ENCODE data around the gene NADK2.
"Not testable (repeated sequence)": the region's sequence is repeated elsewhere in the genome, so short reads cannot be mapped to it uniquely, and the experiment has no call there.

Gene NADK2

DNA sequence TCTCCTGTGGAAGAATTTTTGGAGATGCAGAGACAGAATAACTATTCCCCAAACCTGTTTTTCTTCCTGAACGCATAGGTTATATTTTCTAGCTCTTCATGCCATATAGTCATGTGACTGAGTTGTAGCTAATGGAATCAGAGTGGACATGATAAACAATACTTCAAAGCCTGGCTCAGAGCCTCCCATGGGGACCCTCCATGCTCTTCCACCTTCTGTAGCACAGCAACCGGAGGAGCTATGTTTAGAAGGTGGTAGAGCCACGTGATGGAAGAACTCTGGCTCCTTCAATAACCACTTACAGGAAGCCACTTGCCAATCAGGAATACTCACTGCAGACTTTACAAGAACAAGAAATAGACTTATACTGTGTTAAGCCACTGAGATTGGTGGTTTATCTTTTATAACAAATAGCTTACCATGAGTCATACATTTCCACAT is 39.2 kb downstream of the NADK2 start:
- DNase-seq, result no peak

DNA sequence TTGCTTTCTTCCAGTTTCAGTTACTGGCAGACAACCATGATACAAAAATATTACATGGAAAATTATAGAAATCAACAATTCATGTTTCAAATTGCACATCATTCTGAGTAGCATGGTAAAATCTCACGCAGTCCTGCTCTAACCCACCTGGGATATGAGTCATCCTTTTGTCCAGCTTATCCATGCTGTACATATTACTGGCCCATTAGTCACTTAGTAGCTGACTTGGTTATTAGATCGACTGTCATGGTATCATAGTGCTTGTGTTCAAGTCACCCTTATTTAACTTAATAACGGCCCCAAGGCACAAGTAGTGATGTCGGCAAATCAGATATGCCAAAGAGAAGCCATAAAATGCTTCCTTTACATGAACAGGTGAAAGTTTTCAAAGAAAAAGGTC is 41.2 kb downstream of the NADK2 start:
- DNase-seq, result no peak

DNA sequence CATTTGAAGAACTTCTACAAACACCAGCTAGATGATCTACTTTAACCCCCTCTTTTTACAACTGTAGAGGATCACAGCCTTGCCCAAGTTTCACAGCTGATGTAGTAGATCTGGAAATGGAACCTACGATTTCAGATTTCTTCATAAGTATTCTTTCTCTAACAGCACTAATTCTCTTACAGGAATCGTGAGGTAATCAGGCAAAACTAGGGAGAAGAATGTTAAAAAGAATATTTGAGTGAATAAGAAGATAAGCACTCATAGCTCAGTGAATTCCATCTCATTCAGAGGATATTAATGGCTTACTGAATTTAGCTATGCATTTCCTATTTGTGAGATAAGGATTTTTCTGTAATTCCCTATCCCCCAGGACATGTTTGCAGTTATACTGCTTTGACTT is 42.1 kb downstream of the NADK2 start:
- DNase-seq, result no peak

DNA sequence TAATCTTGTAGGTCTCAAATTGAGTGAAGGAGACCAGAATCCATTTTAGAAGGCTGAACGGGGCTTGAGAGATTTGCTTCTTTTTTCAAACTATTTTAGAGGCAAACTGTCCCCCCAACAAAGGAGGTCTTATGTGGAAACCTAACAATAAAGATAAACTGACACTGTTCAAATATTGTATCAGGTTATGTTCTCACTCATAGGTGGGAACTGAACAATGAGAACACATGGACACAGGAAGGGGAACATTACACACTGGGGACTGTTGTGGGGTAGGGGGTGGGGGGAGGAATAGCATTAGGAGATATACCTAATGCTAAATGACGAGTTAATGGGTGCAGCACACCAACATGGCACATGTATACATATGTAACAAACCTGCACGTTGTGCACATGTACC is 42.9 kb downstream of the NADK2 start:
- DNase-seq, result not testable (repeated sequence)

GRCh38 chr5:36198281-36198680 is 43.4 kb downstream of the NADK2 start:
- no peak for DNase-seq

DNA sequence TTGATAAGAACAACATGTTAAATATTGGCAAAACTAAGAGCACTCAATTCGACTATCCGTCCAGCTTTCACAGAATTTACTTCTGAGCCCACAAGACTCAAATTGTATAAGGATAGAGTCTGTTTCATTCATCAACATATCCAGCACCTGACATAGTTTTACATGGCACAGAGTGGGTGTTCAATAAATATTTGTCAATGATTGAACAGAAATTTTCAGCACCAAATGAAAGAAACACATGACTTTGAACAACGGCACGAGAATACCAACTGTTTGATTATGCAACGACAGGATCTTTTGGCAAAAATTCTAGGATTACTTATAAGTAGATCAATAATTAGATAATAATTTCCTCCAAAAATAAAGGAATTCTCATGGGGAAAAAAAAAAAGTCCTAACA is 48.0 kb downstream of the NADK2 start:
- DNase-seq, result no peak

DNA sequence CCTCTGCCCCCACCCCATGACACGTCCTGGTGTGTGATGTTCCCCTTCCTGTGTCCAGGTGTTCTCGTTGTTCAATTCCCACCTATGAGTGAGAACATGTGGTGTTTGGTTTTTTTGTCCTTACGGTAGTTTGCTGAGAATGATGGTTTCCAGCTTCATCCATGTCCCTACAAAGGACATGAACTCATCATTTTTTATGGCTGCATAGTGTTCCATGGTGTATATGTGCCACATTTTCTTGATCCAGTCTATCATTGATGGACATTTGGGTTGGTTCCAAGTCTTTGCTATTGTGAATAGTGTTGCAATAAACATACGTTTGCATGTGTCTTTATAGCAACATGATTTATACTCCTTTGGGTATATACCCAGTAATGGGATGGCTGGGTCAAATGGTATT is 57.3 kb downstream of the NADK2 start:
- not testable (repeated sequence) for DNase-seq

DNA sequence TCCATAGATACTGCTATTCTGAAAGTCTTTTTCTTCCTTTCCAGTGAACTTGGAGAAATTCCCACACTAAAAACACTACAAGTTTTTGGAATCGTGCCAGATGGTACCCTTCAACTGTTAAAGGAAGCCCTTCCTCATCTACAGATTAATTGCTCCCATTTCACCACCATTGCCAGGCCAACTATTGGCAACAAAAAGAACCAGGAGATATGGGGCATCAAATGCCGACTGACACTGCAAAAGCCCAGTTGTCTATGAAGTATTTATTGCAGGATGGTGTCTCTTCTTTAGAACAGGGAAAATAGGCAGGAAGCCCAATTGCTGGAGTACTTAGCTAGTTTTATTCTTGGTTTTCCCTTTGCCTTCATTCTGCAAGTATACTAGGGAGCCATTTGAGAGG is 60.0 kb downstream of the NADK2 start:
- DNase-seq, result no peak

- no peak for DNase-seq
Observed at GRCh38 chr5:36180556-36181350, 61.0 kb downstream of the NADK2 start.

DNA sequence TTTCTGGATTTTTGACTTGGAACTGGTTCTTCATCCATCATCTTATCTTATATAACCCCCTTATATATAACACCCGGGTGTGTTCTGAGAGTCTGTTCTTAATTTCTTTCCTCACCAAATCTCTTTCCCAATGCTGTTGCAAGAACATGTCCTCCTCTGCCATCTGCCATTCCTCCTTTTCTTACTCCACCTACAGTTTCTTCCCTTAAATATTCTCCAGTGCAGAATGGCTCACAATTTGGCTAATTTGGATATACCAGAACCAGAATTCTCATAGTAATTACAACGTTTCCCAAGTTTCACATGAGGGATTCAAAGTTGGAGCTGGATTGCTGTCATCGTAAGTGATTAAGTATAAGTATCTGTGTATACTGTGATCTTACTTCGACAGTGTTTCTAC is 61.8 kb downstream of the NADK2 start:
- DNase-seq, result no peak

DNA sequence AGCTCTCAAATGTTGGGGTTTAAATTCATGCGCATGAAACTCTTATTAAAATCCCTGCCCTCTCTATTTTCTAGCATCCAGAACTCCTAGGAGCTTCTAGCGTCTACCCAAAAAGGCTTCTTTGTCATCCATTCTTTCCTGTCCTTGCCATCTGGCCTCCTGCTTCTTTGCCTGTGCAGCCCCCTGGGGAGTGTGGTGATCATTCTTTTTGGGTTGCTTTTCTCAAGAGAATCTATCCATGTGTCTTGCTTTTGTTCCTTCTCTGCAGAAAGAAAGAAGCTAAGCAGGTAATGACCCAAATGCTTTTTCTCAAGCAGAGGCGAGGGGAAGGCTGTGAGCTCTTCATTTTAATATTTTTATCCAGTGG is 63.2 kb downstream of the NADK2 start:
- no peak for DNase-seq

- DNase-seq, result no peak
Observed at GRCh38 chr5:36177715-36178523, 63.8 kb downstream of the NADK2 start.

DNA sequence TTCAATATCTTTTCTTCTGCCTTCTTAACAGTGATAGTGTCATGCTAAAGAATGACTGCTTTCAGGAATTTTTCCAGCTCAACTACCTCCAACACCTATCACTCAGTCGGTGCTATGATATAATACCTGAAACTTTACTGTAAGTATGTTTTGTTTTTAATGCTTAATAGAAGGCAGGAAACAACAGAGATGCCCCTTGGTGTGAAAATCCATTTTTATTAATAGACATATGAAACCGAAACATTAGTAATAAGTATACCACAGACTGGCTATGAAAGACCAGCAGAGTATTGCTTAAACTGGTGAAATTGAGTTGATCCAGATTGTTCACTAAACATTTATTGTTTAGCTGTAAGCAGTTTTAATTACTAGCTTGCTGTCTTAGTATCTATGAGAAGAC is 64.6 kb downstream of the NADK2 start:
- no peak for DNase-seq

DNA sequence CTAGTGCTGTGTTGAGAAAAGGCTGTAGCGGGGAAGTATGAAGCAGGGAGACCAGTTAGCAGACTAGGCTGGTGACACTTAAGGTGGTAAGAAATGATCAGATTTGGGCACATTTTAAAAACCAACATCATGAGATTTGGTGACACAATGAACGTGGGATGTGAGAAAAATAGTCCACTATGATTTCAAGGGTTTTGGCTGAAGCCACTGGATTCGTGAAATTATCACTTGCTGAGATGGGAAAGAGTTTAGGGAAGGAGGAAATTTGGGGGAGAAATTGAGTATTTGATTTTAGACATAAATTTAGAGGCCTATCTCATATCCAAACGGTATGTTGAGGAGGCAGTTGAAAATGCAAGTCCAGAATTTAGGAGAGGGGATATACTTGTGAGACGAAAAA is 66.7 kb downstream of the NADK2 start:
- no peak for DNase-seq

GRCh38 chr5:36174119-36174518 is 67.6 kb downstream of the NADK2 start:
- DNase-seq, result no peak

DNA sequence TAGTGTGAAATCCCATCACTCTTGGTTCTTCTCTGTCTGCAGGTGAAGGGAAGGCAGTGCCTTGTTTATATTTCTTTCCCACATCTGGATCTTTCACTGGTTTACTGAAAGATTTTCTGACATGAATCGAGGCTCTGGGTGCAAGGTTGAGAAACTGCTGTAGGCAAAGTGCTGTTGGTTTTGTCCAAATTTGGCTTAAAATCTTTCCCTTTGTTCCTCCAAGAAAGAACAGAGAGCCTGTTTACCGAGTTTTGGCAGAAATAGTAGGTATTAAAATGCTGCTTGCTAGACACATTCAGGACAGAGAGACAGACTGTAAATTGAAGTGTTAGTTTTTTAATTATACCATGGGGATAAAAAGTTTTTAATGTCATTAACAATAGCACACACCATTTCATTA is 68.3 kb downstream of the NADK2 start:
- no peak for DNase-seq

GRCh38 chr5:36172599-36172998 is 69.1 kb downstream of the NADK2 start:
- DNase-seq, result no peak

DNA sequence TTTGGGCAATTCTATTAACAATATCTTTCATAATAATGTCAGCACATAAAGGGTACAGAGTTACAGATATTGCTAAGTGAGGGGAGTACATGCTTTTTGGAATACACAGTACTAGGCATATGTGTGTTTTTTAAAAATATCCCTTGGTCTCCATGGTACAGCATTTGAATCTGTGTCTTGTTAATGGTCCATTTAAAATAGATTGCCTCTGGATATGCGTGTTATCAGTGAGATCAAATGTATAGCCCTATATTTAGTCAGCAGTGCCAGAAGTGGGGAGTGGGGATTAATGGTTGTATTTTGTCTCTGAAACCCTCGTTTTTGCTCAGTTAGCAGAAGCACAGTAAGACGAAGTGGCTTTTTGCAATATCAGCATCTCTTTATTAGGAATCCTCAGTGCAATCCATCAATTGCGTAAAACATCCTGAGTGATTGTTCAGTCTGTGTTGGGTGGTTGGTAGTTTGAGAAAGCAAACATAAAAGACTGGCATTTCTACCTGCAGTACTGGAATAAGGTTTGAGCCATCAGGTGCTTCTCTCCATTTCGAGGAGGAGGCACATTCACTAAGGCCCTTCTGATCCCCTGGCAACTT is 70.8 kb downstream of the NADK2 start:
- DNase-seq, result no peak

DNA sequence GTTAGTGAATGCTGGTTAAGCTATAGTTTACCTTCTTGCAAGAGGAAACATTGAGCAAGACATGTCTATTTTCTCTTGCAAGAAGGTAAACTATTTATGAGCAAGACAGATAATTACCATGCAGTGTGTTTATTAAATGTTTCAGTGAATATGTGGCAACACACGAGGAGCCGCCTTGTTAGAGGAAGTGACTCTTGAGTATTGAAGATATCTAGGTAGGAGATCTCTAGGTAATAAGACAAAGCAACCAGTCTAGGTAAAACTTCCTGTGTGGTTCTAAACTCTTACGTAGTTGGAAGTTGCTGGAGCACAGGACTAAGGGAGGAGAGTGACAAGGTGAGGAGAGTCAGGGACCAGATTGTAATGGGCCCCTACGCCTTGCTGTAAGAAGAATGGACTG is 73.0 kb downstream of the NADK2 start:
- peak in 1 of 2 donors; percentile 26 for DNase-seq

GRCh38 chr5:36164461-36164860 is 77.3 kb downstream of the NADK2 start:
- DNase-seq, result no peak

- no peak for DNase-seq
Observed at GRCh38 chr5:36162810-36163486, 78.8 kb downstream of the NADK2 start.

GRCh38 chr5:36161361-36161760 is 80.4 kb downstream of the NADK2 start:
- no peak for DNase-seq

DNA sequence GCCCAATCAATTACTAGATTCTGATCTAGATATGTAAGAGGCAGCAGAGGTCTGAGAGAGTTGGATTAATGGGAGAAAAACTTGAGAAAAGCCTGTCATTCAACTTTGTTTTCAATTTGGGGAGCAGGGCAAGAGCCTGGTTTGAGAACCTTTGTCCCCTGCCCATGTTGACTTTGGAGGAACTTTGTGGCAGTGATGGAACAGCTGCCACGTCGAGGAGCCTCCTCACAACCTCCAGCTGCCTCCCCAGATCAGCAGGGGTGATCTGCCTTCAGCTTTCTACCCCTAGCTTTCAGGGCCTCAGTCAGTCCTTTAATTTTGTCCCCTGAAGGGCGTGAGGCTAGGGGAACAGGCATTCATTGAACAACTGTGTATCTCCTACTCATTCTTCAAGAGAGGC is 81.1 kb downstream of the NADK2 start:
- no peak for DNase-seq
